GM21515 (cell line): Measurements from ENCODE around the gene OR1L4.

Experiments used
- ATAC-seq: cut with Tn5 transposase; IDR thresholded peaks from one replicate; pipeline ENCODE4 v1.9.1; 2021; ENCODE audit not compliant: unreplicated experiment

Gene OR1L4

DNA sequence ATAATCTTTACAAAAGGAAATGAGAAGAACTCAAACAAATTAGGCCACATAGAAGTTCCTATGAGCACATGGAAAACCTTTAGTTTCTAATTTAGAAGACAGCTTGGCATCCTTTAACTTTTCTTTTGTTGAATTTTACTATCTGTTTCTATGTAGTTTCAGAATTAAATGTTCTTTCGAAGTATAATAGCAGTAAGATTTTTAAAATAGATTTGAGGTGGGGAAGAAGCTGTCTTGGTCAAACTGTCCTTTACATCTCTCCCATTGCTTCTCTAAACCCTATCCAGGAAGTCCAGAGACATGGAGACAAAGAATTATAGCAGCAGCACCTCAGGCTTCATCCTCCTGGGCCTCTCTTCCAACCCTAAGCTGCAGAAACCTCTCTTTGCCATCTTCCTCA is at the start of gene OR1L4:
TSS of gene OR1L4 (plus strand) at position 301 of the 400 bp plus-strand sequence. CDS start at position 301, 0 bp downstream.
- no peak for ATAC-seq

GRCh38 chr9:122684851-122685250 is 38.9 kb upstream of the OR1L4 start:
- ATAC-seq = no peak

GRCh38 chr9:122695696-122696095 is 28.1 kb upstream of the OR1L4 start:
- no peak for ATAC-seq

DNA sequence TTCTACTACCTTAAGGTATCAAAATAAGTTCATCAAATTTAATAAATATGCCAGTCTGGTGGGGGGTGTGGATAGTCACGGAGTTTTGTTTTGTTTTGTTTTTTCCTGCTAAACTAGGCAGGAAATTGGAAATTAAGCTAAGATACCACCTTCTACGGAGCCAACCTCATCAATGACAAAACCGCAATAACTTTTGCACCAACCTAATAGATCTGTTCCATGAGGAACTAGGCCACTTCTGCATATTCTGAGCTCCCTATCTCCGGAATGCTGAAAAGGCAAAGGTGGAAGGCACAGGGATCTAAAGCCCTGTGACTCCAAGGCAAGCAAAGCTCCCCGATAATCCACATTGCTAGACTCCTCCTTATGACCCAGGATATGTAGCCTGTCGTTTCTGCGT is 5.8 kb upstream of the OR1L4 start:
- ATAC-seq = no peak

GRCh38 chr9:122719218-122719617 is 4.6 kb upstream of the OR1L4 start:
- ATAC-seq = no peak

DNA sequence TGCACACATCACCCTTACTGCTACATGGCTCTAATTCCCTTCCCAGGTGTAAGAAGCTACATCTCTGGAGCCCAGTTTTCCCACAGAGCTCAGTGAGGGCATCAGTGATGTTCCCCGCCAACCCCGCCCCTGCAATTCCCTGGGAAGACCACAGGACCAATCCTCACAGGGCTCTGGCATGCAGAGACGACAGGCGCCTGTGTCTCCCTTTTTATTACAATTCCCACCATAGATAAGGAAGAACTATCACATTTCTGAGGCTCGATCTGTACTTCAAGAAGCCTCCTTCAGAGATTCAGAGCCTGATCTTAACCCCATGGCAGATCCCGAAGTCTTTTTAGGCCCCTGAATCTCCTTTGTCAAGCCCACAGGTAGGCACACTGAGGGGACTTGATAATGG is 18.2 kb downstream of the OR1L4 start, which contains the start of gene OR1L6:
TSS of gene OR1L6 (plus strand) at position 301 of the 400 bp plus-strand sequence. CDS start 7,545 bp downstream, outside the sequence.
- no peak for ATAC-seq

- ATAC-seq = no peak
Measured at GRCh38 chr9:122754825-122755224, 31.0 kb downstream of the OR1L4 start.

DNA sequence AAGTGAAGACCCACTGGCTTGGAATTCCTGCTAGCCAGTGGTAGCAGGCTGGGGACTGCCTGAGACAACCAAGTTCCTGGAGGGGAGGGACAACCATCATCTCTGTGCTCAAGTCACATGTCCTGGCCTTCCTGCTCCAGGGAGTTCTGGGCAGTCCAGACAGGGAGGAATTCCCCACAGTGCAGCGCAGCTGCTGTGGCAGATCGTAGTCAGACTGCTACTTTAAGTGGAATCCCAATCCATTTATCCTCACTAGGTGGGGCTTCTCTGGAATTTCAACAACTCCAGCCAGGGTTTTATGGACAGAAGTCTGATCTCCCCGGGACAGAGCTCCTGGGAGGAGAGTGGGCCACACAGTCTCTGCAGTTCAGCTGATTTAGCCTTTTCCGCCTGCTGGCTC is 44.0 kb downstream of the OR1L4 start:
- no peak for ATAC-seq
